Mesenteric fat pad (tissue), 1 donor: ENCODE data around the gene RFFL. TPM values are rescaled to one million over a fixed set of nuclear protein-coding genes. Genes with fewer than 3 reads are reported as not detected.

Source experiments
- DNase-seq: peaks from one replicate; pipeline ENCODE4 v3.0.0-alpha.2; 2020; ENCODE audit warnings: low spot score
- total RNA-seq: library from RNA; stranded (reverse); fragmentation: NEBNext Ultra II Directional; extraction: Animal tissue kit (Norgen Biotek cat#: 25700); gene quantifications from one replicate; pipeline ENCODE4 v1.2.1, GENCODE V29; 2021
- donor health status: DM: yes; HTN: yes; CAD: no.

RFFL gene
- total RNA-seq, 1 donor from 2014 or later, result 23.7 TPM

DNA sequence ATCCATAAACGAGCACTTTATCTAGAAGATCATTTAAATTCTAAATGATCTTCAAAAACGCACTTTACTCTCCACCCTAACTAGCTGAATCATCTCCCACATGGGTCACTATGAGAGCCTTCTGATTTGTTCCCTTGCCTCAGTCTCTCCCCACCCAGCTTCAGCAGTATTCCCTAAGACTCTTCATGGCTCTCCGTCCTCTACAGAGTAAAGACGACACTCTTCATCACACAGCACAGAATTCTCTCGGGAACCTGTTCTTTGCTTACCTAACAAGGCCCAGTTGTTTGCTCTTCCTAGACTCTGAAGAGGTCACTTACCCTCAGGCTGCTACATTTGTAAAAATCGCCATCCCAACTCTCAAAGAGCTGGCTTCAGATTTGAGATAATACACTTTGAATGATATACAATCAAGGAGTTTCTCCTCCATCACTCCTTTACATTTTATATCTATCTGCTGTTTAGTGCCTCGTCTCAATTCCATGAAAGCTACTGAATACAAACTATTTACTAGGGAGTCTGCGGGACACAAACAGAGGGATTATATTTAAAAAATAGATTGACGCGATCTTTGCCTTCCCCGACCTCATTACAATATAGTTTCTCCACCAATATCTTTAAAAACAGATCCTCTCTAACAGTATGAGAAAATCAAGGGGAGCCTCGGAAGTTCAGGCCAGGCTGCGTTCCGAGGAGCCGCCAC, 83.7 kb downstream of the RFFL start:
- no peak for DNase-seq

DNA sequence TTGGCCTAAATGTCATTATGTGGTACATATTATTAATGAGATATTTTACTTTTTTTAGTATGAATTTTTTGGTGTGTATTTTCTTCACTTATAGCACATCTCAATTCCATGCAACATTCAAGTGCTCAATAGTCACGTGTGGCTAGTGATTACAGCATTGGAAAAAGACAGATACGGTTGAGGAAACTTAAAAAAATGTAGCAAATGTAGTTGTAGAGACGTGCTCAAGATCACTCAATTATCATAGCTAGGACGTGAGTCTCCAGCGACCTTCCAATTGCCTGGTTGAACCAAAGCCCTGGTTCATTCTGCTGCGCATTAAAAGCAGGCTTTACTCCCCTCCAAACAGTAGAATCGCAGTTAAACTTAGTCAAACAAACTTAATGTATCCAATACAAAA, 84.4 kb downstream of the RFFL start:
- DNase-seq, result no peak

GRCh38 chr17:34974794-34975785, 88.4 kb downstream of the RFFL start:
- no peak for DNase-seq

- DNase-seq, result no peak
Observed at GRCh38 chr17:34974179-34974578, 89.3 kb downstream of the RFFL start.

DNA sequence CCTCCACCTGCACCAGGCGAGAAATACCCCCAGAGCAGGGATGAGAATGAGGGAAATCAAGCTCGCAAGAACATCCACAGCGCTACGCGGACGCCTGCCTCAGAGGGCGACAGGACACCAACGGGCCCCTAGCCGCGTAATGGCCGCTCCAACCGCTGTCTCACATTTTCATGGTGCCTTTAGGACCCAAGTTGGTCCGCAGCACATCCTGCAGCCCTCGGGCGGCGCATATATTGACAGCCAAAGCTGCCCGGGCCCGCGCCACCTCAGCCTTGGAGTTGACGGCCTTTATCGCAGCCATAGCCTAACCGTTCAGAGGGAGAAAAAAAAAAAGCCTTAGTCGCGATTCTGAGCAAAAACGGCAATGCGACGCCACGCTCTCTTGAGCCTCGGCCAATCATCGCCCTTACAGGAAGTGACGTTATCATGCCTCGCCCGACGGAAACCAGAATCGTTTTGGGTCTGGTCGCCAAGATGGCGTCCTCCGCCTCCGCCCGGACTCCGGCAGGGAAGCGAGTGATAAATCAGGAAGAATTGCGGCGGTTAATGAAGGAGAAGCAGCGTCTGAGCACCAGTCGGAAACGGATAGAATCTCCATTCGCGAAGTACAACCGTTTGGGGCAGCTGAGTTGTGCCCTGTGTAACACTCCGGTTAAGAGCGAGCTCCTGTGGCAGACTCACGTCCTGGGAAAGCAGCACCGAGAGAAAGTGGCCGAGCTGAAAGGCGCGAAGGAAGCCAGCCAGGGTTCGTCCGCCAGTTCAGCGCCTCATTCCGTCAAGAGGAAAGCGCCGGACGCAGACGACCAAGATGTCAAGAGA, 102.2 kb downstream of the RFFL start, which contains the start of the genes CCT6B and ZNF830:
Gene CCT6B, minus strand, starts transcription at position 368 of the 819 bp plus-strand sequence. Its CDS starts 67 bp downstream, at position 301.
Gene ZNF830, plus strand, starts transcription at position 448 of the 819 bp plus-strand sequence. Its CDS starts 27 bp downstream, at position 475.
- DNase-seq, result peak; percentile 95

GRCh38 chr17:34958438-34958837, 105.1 kb downstream of the RFFL start:
- DNase-seq, result no peak

Other genes starting within 250 kb of the RFFL start
- 2.0 TPM for gene CCT6B, start 102.2 kb downstream of the RFFL start, total RNA-seq
- gene ZNF830, start 102.2 kb downstream of the RFFL start, total RNA-seq, result 8.7 TPM
- 24.0 TPM for gene LIG3, start 83.2 kb downstream of the RFFL start, total RNA-seq
- gene RAD51D, start 56.2 kb upstream of the RFFL start, total RNA-seq, result 10.6 TPM
- gene FNDC8, start 57.9 kb upstream of the RFFL start, total RNA-seq, result not detected
- 14.0 TPM for gene NLE1, start 78.6 kb upstream of the RFFL start, total RNA-seq
- not detected for gene UNC45B, start 84.1 kb upstream of the RFFL start, total RNA-seq
- gene SLC35G3, start 130.7 kb upstream of the RFFL start, total RNA-seq, result not detected
- 74.8 TPM for gene SLFN5, start 179.4 kb upstream of the RFFL start, total RNA-seq